GM19240 (cell line): ENCODE results near the gene TIMM17A.

Source experiments
- DNase-seq: peaks from one replicate; pipeline ENCODE4 v3.0.0; 2011; ENCODE audit warnings: low spot score; ENCODE audit not compliant: insufficient read length

Gene TIMM17A

DNA sequence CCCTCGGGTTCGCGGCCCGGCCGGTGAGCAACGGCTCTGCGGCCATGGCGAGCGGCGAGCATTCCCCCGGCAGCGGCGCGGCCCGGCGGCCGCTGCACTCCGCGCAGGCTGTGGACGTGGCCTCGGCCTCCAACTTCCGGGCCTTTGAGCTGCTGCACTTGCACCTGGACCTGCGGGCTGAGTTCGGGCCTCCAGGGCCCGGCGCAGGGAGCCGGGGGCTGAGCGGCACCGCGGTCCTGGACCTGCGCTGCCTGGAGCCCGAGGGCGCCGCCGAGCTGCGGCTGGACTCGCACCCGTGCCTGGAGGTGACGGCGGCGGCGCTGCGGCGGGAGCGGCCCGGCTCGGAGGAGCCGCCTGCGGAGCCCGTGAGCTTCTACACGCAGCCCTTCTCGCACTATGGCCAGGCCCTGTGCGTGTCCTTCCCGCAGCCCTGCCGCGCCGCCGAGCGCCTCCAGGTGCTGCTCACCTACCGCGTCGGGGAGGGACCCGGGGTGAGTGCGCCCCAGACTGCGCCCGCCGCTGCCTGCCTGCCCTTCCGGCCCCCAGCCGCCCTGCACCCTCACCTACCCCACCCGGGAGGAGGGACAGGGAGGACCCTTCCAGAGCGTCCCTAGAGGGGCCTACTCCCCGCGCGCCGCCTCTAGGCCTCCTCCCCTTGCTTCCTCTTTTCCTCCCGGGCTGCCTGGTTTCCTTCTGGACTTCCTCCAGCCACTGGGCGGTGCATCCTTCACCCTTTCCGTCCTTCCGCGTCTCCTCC, 27.5 kb downstream of the TIMM17A start, which contains the start of gene RNPEP:
RNPEP (plus strand) TSS at position 26 of the 757 bp plus-strand sequence; CDS start at position 45, 19 bp downstream.
- peak; percentile 56 for DNase-seq

DNA sequence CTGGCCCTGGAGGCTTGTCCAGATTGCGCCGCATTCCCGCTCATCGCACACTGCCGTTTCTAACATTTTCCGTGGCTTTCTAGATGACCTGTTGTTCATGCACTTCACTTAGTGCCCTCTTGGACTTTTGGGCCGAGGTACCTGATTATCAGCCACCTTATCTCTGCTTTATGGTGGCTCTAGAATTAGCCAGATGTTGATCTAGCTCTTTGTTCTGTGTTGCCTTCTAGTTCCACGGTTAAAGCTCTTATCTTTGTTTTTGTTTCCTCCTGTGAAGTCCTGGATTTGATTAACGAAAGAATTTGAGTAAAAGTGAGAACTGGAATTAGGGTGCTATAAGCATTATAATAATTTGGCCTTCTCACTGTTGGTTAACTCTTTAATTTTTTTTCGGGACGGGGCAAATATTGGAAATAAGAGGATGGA, 28.1 kb downstream of the TIMM17A start:
- DNase-seq = no peak

DNA sequence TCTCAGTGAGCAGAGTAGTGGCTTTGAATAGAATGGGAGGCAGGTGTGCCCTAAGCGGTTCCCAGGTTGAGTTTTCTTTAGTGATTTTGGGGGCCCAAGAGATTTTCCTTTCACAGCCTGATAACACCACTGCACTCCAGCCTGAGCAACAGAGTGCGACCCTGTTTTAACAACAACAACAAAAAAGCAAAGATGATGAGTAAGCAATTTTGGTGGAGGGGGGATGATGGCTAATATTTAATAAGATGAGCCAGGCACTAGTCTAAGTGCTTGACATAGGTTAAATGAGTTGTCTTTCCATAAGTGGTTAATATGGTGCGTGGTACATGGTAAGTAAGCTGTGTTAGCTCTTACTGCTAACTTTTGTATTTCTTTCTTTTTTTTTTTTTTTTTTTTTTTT, 29.1 kb downstream of the TIMM17A start:
- DNase-seq = no peak

DNA sequence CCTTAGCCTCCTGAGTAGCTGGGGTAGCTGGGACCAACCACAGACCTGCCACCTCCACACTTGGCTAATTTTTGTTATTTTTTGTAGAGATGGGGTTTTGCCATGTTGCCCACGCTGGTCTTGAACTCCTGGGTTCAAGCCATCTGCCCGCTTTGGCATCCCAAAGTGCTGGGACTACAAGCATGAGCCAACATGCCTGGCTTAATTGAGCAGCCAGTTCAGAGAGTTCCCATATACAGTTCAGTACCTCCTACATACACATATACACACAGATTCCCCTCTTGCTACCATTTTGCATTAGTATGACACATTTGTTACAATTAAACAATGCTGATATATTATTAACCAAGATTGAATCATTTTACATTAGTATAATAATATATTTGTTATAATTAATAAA, 30.1 kb downstream of the TIMM17A start:
- DNase-seq = no peak

DNA sequence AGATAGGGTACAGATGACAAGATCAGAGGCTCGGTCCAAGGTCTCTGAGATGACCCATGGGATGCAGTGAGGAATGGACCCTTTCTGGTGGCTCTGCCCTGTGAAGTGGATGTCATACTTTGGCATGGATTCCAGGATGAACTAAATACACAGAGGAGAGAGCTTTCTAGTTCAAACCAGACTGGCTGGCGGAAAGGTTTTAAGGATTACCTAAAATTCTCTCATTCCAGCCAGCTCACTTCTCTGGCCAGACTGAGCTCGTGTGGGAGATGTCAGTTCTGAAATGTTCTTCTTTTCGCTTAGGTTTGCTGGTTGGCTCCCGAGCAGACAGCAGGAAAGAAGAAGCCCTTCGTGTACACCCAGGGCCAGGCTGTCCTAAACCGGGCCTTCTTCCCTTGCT, 33.3 kb downstream of the TIMM17A start:
- no peak for DNase-seq

DNA sequence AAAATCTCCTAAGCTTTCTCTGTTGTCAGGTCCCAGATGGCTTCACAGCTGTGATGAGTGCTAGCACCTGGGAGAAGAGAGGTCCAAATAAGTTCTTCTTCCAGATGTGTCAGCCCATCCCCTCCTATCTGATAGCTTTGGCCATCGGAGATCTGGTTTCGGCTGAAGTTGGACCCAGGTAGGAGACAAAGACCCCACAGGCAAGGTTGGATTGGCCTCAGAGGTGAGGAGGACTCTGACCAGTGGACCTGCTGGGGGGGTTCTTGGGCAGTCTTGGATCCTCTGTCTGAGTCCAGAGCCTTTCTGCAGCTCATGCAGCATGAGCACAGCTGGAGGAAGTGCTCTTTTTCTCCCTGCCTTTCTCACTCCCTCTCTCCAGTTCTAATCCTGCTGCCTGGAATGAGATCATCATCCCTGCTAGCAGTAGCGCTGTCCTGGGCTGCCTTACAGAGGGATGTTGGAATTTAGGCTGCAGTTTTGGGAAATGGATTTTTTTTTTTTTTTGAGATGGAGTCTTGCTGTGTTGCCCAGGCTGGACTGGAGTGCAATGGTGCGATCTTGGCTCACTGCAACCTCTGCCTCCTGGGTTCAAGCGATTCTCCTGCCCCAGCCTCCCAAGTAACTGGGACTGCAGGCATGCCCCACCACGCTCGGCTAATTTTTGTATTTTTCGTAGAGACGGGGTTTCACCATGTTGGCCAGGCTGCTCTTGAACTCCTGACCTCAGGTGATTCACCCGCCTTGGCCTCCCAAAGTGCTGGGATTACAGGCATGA, 34.2 kb downstream of the TIMM17A start:
- DNase-seq = no peak

DNA sequence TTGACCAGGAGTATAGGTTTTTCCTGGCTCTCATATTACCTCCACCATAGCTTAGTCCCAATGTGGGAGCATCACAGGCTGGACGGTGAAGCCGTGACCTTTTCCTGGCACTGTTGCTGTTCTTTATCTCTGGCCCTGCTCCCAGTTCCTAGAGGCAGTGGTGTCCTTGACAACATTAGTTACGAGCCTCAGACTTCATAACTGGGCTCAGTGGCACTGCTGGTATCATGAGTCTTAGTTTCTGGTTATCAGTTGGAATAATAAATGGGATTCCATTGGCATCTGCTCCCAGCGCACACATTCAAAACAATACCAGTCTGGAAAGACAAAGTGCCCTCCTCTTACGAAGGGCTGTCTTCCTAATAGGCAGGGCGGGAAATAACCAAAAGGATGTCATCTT, 35.1 kb downstream of the TIMM17A start:
- DNase-seq = no peak

DNA sequence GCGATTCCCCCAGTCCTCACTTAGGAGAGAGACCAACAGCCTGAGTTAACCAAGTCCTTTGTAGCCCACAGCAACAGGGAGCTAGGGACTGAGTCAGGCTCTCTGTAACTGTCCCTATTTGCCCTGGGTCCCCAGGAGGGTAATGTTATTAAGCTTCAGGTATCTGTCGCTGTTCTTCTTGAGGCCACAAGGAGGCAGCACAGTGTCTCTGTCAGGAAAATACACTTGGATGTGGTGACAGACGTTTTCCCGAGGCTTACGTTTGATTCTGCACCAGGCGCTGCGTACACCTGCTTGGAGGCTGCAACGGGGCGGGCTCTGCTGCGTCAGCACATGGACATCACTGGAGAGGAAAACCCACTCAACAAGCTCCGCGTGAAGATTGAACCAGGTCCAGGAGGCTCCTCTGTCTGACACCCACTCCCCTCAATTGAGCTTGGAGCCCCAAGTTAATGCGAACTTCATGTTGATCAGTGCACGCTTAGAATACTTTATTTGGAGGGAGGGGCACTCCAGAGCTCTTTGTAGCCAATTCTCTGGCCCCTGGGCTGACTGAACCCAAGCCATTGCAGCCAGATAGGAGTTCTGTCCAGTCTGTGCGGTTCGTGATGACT, 44.4 kb downstream of the TIMM17A start:
- DNase-seq = peak; percentile 43

DNA sequence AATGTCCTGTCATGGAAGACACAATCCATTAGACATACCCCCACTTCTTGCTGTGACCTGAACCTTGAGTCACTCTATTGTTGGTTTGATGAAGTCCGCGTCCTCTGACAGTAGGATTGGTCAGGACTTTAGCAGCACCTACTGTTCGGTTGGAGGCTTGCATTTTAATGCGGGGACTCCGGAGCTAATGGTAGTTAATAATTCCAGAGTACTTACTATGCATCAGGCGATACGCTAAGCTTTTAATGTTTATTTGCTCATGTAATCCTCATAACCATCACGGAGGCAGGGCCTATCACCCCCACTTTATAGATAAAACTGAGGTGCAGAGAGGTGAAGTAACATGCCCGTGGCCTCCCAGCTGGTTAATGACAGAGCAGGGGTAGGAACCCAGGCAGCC, 47.2 kb downstream of the TIMM17A start:
- no peak for DNase-seq

DNA sequence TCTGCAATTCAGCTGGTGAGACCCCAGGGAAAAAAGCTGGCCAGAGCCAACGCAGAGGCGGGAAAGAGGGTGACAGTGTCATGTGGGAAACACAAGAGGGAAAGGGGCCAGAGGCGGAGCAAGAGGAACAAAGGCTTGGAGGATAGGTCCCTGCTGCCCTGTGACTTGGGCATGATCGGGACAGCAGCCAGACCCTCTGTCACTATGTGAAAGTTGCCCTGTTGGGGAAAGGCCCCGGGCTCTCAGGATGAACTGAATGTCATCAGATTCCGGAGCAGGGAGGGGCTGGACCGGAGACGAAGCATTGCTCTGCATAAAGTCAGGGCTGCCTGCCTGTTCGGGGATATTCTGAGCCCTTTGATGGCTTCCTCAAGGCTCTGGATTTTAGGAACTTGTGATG, 49.4 kb downstream of the TIMM17A start:
- DNase-seq = no peak

DNA sequence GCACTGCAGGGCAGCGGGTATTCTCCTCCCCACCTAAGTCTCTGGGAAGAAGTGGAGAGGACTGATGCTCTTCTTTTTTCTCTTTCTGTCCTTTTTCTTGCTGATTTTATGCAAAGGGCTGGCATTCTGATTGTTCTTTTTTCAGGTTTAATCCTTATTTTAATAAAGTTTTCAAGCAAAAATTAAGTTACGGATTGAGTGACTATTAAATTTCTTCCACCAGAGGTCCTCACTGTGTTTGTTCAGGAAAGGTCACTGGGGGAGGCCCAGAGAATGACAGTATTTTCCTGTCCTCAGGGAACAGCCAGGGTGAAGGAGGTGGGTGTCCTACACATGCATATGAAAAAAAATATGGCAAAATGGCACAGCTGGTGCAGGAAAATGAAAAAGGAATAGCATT, 50.7 kb downstream of the TIMM17A start:
- no peak for DNase-seq

DNA sequence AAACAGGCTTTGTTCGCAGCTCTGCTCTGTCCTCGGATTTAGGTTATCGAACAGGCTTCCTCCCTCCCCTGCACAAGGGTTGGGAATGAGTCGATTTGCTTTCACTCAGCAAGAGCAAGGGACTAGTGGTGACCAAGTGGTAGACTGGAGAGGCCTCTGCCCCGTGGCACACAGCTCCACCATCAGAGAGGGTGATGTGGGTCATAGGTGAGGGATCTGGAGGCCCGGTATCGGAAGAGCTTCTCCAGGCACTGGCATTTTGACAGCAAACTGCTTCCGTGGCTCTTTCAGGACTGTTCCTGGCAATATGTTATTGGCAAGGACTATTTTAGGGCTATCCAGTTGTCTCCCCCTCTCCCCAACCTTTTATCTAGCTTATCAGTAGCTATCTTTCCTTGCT, 52.0 kb downstream of the TIMM17A start:
- DNase-seq = no peak

DNA sequence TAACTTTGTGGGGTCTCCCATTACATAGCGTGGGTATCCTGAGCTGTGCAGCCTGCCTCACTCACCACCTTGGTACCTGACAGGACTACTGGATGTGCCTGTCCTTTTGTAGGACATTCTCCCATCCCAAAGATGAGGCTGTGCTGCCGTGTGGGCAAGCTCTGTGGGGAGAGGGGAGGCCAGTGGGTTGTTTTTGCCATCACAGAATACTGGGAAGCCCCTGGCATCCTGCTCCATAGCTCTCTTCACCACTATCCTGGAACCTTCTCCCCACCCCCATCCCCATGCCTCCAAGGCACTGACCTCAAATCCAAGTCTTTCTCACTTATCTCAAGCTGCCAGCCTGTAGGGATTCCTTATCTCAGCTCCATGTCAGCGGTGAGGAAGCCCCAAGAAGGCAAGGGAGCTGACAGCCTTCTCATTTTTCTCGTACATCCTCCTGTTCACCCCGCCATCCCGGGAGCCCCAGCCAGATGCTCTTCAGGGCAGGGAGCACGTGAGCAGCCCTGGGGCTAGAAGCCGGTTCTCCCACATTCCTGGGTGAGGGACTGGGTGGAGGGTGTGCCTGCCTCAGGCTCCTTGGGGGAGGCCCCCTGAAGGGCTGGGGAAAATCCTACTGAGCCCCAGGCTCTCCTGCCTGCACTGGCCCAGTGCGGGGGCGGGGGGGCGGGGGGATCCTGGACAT, 52.6 kb downstream of the TIMM17A start:
- DNase-seq = no peak

DNA sequence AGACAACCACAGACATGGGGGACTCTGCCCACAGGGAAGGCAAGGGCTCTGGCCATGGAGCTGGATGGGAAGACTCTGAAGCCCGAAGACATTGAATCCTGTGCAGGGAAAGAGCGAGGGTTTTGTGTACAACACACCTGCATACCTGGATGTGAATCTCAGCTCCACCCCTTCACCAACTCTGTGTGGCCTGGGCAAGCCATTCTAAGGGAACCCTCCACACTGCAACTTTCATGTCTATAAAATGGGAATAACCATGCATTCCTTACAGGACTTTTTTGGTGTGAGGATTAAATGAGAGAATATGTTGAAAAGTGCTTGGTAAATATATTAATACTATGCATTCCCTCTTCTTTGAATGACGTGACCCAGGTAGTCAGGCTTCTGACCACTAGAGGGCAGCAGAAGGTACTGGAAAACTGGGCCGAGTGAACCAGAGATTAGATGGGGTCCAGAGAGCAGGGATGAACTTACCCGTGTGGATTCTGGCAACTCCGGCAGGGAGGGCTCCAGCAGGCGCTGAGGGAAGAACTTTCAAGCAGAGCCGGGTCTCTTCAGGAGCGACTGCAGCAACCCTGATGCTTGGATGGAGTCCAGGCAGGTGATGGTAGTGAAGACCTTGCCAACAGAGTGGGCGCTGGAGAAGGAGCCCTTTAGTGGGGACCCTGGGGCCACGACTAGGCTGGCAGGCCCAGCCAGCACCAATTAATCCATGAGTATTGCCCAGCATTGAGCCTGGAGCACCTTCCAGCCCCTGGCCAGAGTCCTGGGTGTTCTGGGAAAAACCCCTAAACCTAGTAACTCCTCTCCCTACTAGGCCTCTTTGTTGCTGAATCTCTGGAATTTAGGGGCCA, 54.2 kb downstream of the TIMM17A start:
- DNase-seq = peak; percentile 56

DNA sequence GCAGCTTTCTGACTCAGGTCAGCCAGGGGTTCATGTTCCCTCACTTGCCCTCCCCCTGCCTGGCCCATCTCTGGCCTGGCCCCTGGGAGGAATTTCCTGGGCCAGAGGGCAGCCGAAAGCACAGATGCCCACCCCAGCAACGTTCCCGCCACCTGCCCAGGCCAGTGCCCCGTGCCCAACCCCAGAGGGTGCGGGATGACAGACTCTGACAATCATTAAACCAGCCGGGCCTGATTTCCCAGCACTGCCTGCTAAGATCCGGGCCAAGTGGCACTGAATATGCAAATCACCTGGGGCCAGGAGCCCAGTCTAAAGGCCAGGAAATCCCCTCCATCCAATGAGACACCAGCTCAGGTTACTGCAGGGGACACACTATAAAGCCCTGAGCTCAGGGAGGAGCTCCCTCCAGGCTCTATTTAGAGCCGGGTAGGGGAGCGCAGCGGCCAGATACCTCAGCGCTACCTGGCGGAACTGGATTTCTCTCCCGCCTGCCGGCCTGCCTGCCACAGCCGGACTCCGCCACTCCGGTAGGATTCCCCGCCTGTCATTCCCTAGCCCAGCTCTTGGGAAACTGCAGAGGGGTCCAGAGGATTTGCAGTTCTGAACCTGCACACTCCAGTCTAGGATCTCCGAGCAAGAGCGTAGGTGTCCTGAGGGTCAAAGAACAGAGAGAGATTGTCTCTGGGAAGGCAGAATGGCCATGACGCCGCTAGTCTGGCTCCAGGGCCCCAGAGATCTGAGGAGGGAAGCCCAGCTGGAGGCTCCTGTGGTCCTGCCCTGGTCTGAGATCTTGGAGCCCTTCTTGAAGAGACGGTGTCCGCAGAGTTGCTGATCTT, 55.1 kb downstream of the TIMM17A start, which contains the start of gene ELF3:
ELF3 (plus strand) TSS at position 408 of the 836 bp plus-strand sequence. CDS start 550 bp downstream, outside the sequence.
- peak; percentile 77 for DNase-seq

DNA sequence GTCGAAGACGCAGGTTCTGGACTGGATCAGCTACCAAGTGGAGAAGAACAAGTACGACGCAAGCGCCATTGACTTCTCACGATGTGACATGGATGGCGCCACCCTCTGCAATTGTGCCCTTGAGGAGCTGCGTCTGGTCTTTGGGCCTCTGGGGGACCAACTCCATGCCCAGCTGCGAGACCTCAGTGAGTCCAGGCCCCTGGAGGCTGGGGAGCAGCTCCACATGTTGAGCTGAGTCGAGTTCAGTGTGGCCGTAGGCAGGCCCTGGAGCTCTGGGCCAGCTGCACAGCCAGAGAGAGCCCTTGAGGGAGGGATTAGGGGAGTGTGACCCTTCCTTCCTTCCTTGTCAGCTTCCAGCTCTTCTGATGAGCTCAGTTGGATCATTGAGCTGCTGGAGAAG, 56.7 kb downstream of the TIMM17A start:
- no peak for DNase-seq

DNA sequence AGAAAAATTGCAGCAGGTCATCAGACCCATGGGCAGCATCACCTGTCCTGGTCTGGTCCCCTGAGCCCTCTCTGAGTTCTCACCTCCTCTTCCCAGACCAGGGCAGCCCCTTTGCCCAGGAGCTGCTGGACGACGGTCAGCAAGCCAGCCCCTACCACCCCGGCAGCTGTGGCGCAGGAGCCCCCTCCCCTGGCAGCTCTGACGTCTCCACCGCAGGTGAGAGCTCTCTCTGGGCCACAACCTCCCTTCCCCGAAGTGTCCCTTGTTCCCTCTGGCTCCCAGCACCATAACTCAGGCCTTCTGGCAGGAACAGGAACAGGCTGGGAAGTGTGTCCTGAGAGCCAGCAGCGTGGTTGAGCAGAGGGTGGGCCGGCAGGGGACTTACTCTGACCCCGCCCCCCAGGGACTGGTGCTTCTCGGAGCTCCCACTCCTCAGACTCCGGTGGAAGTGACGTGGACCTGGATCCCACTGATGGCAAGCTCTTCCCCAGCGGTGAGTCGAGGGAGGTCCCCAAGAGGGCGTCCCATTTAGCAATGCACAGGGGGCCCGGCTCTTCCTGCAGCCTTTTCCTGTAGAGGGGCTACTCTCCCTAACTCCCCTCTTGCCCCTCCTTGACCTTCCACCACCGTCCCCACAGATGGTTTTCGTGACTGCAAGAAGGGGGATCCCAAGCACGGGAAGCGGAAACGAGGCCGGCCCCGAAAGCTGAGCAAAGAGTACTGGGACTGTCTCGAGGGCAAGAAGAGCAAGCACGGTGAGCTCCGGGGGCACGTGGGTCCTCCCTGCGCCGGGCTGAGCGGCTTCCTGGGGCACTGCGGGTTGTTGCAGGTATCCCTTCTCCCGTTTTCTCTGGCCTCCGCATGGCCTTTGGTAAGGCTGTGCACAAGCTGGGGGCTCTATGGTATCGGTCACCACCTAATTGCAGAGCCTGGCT, 57.5 kb downstream of the TIMM17A start:
- no peak for DNase-seq

DNA sequence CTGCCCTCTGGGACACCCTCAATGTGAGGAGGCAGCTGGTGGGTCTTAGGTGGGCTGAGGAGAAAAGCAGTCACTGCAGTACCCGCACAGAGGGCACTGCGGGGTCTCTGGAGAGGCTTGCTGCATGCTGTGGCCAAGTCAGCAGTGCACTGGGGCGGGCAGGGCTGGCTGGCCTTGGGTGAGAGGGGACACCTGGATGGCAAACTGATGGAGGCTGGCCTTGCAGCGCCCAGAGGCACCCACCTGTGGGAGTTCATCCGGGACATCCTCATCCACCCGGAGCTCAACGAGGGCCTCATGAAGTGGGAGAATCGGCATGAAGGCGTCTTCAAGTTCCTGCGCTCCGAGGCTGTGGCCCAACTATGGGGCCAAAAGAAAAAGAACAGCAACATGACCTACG, 58.3 kb downstream of the TIMM17A start:
- DNase-seq = no peak

DNA sequence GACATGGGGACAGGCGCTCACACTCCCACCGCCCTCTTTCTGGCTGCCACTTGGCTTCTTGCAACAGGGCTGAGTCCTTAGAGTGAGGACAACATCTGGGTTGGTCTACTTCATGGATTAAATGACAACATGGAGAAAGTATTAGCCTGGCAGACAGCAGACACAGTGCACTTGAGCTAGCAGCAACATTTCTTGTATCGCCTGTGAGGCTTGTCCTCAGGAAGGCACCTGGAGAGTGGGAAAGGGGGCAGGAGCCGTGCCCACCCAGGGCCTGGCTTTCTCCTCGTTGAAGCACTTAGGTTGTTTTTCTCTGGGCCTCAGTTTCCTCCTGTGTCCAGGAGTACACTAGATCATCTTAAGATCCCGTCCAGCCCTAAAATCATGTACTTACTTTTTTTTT, 58.8 kb downstream of the TIMM17A start:
- no peak for DNase-seq
